K562 (cell line): Measurements from ENCODE around the gene PTPN7. TPM values are rescaled to one million over a fixed set of nuclear protein-coding genes. Genes with fewer than 3 reads are reported as not detected.

Source experiments
- ATAC-seq: fragments of 200-7000 bp; cut with Tn5 transposase; 3 replicates; pipeline ENCODE4 v1.9.1; 2020; ENCODE audit warnings: moderate library complexity
- BruUV-seq: library from RNA; stranded (reverse); fragments of 400-500 nt; replicated peaks from 2 replicates; lab custom pipeline; 2021; lab: Mats Ljungman, UMichigan
- CTCF ChIA-PET: fragments of 300-600 bp; formaldehyde crosslinking; extraction: SDS; loops from one replicate; lab custom pipeline; 2021; ENCODE audit warnings: low intra/inter-chr PET ratio; lab: Yijun Ruan, JAX
- POLR2A ChIA-PET: fragments of 300-600, 350-650 bp; sonication (Branson Sonifier 250); formaldehyde crosslinking; extraction: SDS; loops from one replicate; lab custom pipeline; 2021; ENCODE audit warnings: antibody characterized with exemption, inconsistent platforms; lab: Yijun Ruan, JAX
- DNase-seq, 4 experiments: peaks; one replicate each; pipeline versions ENCODE4 v3.0.0 to v3.0.0-alpha.2; 2011 to 2018; ENCODE audit warnings: low spot score in 3 of 4, mixed read lengths in 3 of 4; ENCODE audit errors: extremely low read depth in 1 of 4
- FAIRE-seq: peaks from 2 replicates; lab custom pipeline; 2011; peaks lifted over from hg19 to GRCh38; lab: Jason Lieb, UNC
- H2AFZ ChIP-seq: 2 replicates; pipeline ENCODE4 v1.6.0; 2011; ENCODE audit warnings: low read depth, low read length, control low read depth, inconsistent platforms
- H3K27ac ChIP-seq: fragments of 200-600 bp; 3 replicates; pipeline ENCODE4 v1.8.0; 2011; ENCODE audit warnings: low read depth, mild to moderate bottlenecking, control low read depth, inconsistent platforms, low read length, moderate library complexity, mixed read lengths; ENCODE audit errors: extremely low read depth
- H3K27me3 ChIP-seq, 2 experiments: fragments of 300-600 bp in 1 of 2; 2 replicates in 1 of 2; 3 replicates in 1 of 2; pipeline versions ENCODE4 v1.6.0 to v1.8.0; 2011; ENCODE audit warnings: inconsistent platforms in 2 of 2, low read length in 2 of 2, mild to moderate bottlenecking in 1 of 2, mixed read lengths in 1 of 2, moderate library complexity in 1 of 2; ENCODE audit not compliant: control insufficient read depth in 2 of 2, insufficient read depth in 2 of 2
- H3K36me3 ChIP-seq: fragments of 300-600 bp; 3 replicates; pipeline ENCODE4 v1.8.0; 2011; ENCODE audit warnings: mild to moderate bottlenecking, low read length, inconsistent platforms; ENCODE audit not compliant: control insufficient read depth, insufficient read depth
- H3K4me1 ChIP-seq, 2 experiments: fragments of 200-600 bp in 1 of 2; replicated peaks in 1 of 2; 2 replicates in 1 of 2; 3 replicates in 1 of 2; pipeline versions ENCODE4 v1.5.1 to v1.8.0; 2011; ENCODE audit warnings: inconsistent platforms in 2 of 2, low read length in 2 of 2, mild to moderate bottlenecking in 1 of 2, mixed read lengths in 1 of 2, moderate library complexity in 1 of 2; ENCODE audit not compliant: control insufficient read depth in 2 of 2, insufficient read depth in 2 of 2
- H3K4me2 ChIP-seq: 2 replicates; pipeline ENCODE4 v1.6.1; 2011; ENCODE audit warnings: low read length, control low read depth, inconsistent platforms, mixed read lengths; ENCODE audit not compliant: insufficient read depth
- H3K4me3 ChIP-seq: fragments of 200-600 bp; sonication (generic), shearing (Covaris generic); 2 replicates; pipeline ENCODE4 v1.5.1; 2016; ENCODE audit warnings: control low read depth, inconsistent platforms
- H3K79me2 ChIP-seq: fragments of 200-600 bp; 3 replicates; pipeline ENCODE4 v1.8.0; 2011; ENCODE audit warnings: low read length, inconsistent platforms; ENCODE audit not compliant: control insufficient read depth, insufficient read depth
- H3K9ac ChIP-seq, 2 experiments: 2 replicates each; pipeline versions ENCODE4 v1.6.0 to v1.6.1; 2011; ENCODE audit warnings: low read depth in 2 of 2, low read length in 2 of 2, control low read depth in 1 of 2, inconsistent platforms in 1 of 2, mild to moderate bottlenecking in 1 of 2, mixed read lengths in 1 of 2; ENCODE audit not compliant: insufficient read depth in 1 of 2
- H3K9me1 ChIP-seq: one replicate; pipeline ENCODE4 v1.6.0; 2011; ENCODE audit warnings: inconsistent platforms, mild to moderate bottlenecking, low read length, moderate library complexity; ENCODE audit not compliant: control insufficient read depth, insufficient read depth
- H3K9me3 ChIP-seq: replicated peaks from 2 replicates; pipeline ENCODE4 v1.5.1; 2011; ENCODE audit warnings: low read depth, low read length, inconsistent platforms; ENCODE audit not compliant: control insufficient read depth, insufficient read depth
- H4K20me1 ChIP-seq: replicated peaks from 2 replicates; pipeline ENCODE4 v1.6.1; 2011; ENCODE audit warnings: low read length, inconsistent platforms, mixed read lengths; ENCODE audit not compliant: control insufficient read depth, insufficient read depth
- ESRRB ChIP-seq: fragments of 250-450 bp; sonication (Bioruptor Pico); IDR thresholded peaks from 2 replicates; pipeline ENCODE4 v1.5.0; 2020; ENCODE audit warnings: mild to moderate bottlenecking, moderate library complexity, borderline replicate concordance
- EZH2 ChIP-seq: IDR thresholded peaks from 2 replicates; pipeline ENCODE4 v1.6.1; 2012; ENCODE audit warnings: low read depth, mild to moderate bottlenecking, inconsistent platforms, low read length, borderline replicate concordance
- GTF2E2 ChIP-seq: fragments of 200-800 bp; sonication (Bioruptor generic); IDR thresholded peaks from 2 replicates; pipeline ENCODE4 v1.6.1; 2016; ENCODE audit warnings: missing genetic modification characterization, missing compliant biosample characterization
- HMG20A ChIP-seq: fragments of 450-650 bp; formaldehyde crosslinking; conservative IDR thresholded peaks from 2 replicates; pipeline ENCODE4 v1.4.0; 2020; ENCODE audit warnings: mild to moderate bottlenecking, mixed read lengths
- PHF8 ChIP-seq: fragments of 200-600 bp; sonication (generic); IDR thresholded peaks from 2 replicates; pipeline ENCODE4 v1.6.1; 2012; ENCODE audit warnings: mixed run types, mild to moderate bottlenecking, inconsistent platforms, low read length, moderate library complexity, borderline replicate concordance
- RAD21 ChIP-seq, 2 experiments: fragments of 250-450 bp in 1 of 2; fragments of 450-650 bp in 1 of 2; sonication (Bioruptor Pico) in 1 of 2; formaldehyde crosslinking in 1 of 2; IDR thresholded peaks in 1 of 2; conservative IDR thresholded peaks in 1 of 2; 2 replicates each; pipeline versions ENCODE4 v1.4.0 to v1.8.0; 2020 to 2022; ENCODE audit warnings: mild to moderate bottlenecking in 2 of 2, moderate library complexity in 1 of 2
- SMC3 ChIP-seq: conservative IDR thresholded peaks from 2 replicates; pipeline ENCODE4 v1.6.1; 2011; ENCODE audit warnings: low read depth, low read length, improper control_type of control experiment; ENCODE audit not compliant: insufficient read depth
- WGBS: fragments of 100-300 bp; shearing (Covaris generic); methylation state at CpG from one replicate; pipeline ENCODE4 v1.1.6; 2016; ENCODE audit warnings: low coverage, mixed read lengths; ENCODE audit not compliant: insufficient coverage; ENCODE audit errors: missing lambda C conversion rate; 5-methylcytosine and 5-hydroxymethylcytosine counted together
- in situ Hi-C: fragments of 300-500 bp; cut with MboI; formaldehyde crosslinking; loops from 4 replicates; pipeline ENCODE4 v1.15.0; 2018; ENCODE audit warnings: inconsistent platforms, mixed read lengths
- intact Hi-C: fragments of 100-400 bp; cut with micrococcal nuclease; formaldehyde crosslinking; loops from 2 replicates; pipeline ENCODE4 v1.14.2; 2022
- polyA plus RNA-seq, 8 experiments: library from polyadenylated mRNA; depleted of rRNA in 4 of 8; stranded (reverse) in 5 of 8; unstranded in 3 of 8; fragments of >200 nt; fragmentation: Nextera tagmentation in 2 of 8; fragmentation: Illumina TruSeq in 1 of 8; extraction: Ambion mirVana in 2 of 8; extraction: Trizol in 1 of 8; gene quantifications; 2 replicates each; pipeline versions ENCODE4 v1.2.1 to v1.2.3, GENCODE V29; 2011 to 2014; ENCODE audit warnings: inconsistent platforms in 1 of 8, missing spikeins in 1 of 8
- total RNA-seq, 7 experiments: library from RNA; depleted of rRNA in 6 of 7; stranded (reverse); fragments of >200 nt in 6 of 7; fragmentation: Illumina TruSeq in 2 of 7; extraction: Trizol in 2 of 7; gene quantifications; 2 replicates each; pipeline versions ENCODE4 v1.2.1 to v1.2.3, GENCODE V29; 2011 to 2021; ENCODE audit warnings: low replicate concordance in 1 of 7
- TF ChIP-seq, protein P1 (sequence below), 3 experiments: IDR thresholded peaks in 2 of 3; conservative IDR thresholded peaks in 1 of 3; 2 replicates each; pipeline ENCODE4 v1.5.1; 2011 to 2012; ENCODE audit warnings: low read length in 3 of 3, mild to moderate bottlenecking in 3 of 3, control low read depth in 2 of 3, improper control_type of control experiment in 1 of 3, inconsistent platforms in 1 of 3, low read depth in 1 of 3, mixed read lengths in 1 of 3, moderate library complexity in 1 of 3; ENCODE audit not compliant: insufficient read depth in 2 of 3
- TF ChIP-seq, protein P2 (sequence below), 2 experiments: fragments of 450-650 bp; formaldehyde crosslinking in 1 of 2; IDR thresholded peaks; 2 replicates each; pipeline versions ENCODE4 v1.4.0 to v1.6.1; 2014 to 2020; ENCODE audit warnings: mild to moderate bottlenecking in 2 of 2, borderline replicate concordance in 1 of 2, low read depth in 1 of 2

The PTPN7 gene
- total and polyA plus RNA-seq, 9 of the 15 experiments (the other 6 are each of a cell fraction or from before 2014, with no cell fraction given), result 18.7 to 144 (median 120) TPM

DNA sequence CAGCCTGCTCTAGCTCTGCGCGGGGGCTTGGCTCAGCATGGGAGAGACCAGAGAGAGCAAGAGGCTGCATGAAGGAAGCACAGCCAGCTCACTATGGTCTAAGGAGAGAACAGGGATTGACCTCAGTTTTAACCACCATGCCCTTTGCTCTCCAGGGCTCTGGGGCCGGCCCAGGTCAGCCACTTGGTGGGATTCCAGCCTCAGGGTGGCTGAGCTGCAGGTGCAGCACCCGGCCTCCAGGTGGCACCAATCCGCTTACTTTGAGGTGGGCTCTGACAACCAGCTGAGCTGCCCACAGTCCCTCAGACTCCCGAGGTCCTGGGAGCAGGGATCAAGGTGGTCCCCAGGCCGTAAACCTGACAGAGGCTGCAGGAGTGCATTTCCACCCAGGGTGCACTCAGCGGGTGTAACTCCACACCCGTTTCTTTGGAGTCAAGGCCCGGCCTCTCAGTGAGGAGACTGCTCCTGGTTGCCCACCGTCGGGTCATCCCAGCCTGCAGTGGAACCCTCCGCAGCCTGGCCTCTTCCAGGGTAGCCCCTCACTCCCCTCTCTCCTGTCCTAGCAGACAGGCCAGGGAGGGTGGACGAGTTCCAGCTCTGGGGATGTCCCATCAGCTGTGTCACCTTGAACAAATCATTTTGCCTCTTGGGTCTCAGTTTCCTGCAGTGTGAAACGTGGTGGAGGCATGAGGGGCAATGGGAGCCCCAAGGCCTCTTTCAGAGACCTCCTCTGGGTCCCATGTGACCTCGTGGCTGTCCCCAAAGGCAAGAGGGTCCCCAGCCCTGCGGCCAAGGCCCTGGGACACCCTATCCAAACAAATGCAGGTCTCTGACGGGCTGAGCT is 32.6 kb upstream of the PTPN7 start:
- DNase-seq (peak; percentile 76 to 86 (median 83)), FAIRE-seq (peak; percentile 94)
- CTCF ChIA-PET, result interaction anchor here (0.6 to 2.4 kb wide), 6 partner anchors 19 to 526 kb away, joined by 3 to 15 read pairs (median 6); partner anchors contain the start of gene SYT2
- TF ChIP-seq PHF8 (no peak), RAD21 (CRISPR knock-in tag; conservative IDR thresholded peaks at IDR 0.05 in 1 of 2, IDR thresholded peaks at IDR 0.05 in 1 of 2) (peak; percentile 62 to 86), HMG20A (CRISPR knock-in tag) (no peak), GTF2E2 (tag) (no peak), EZH2 (peak; percentile 75), ESRRB (no peak), SMC3 (peak; percentile 67)
- TF ChIP-seq, protein P1, sequence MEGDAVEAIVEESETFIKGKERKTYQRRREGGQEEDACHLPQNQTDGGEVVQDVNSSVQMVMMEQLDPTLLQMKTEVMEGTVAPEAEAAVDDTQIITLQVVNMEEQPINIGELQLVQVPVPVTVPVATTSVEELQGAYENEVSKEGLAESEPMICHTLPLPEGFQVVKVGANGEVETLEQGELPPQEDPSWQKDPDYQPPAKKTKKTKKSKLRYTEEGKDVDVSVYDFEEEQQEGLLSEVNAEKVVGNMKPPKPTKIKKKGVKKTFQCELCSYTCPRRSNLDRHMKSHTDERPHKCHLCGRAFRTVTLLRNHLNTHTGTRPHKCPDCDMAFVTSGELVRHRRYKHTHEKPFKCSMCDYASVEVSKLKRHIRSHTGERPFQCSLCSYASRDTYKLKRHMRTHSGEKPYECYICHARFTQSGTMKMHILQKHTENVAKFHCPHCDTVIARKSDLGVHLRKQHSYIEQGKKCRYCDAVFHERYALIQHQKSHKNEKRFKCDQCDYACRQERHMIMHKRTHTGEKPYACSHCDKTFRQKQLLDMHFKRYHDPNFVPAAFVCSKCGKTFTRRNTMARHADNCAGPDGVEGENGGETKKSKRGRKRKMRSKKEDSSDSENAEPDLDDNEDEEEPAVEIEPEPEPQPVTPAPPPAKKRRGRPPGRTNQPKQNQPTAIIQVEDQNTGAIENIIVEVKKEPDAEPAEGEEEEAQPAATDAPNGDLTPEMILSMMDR (IDR thresholded peaks at IDR 0.05 in 2 of 3, conservative IDR thresholded peaks at IDR 0.05 in 1 of 3; ENCODE audit: insufficient read depth in 2 of 3, low read depth in 1 of 3, low read length in 3 of 3), result peak; percentile 93 to 95 (median 95)
- TF ChIP-seq, protein P2, sequence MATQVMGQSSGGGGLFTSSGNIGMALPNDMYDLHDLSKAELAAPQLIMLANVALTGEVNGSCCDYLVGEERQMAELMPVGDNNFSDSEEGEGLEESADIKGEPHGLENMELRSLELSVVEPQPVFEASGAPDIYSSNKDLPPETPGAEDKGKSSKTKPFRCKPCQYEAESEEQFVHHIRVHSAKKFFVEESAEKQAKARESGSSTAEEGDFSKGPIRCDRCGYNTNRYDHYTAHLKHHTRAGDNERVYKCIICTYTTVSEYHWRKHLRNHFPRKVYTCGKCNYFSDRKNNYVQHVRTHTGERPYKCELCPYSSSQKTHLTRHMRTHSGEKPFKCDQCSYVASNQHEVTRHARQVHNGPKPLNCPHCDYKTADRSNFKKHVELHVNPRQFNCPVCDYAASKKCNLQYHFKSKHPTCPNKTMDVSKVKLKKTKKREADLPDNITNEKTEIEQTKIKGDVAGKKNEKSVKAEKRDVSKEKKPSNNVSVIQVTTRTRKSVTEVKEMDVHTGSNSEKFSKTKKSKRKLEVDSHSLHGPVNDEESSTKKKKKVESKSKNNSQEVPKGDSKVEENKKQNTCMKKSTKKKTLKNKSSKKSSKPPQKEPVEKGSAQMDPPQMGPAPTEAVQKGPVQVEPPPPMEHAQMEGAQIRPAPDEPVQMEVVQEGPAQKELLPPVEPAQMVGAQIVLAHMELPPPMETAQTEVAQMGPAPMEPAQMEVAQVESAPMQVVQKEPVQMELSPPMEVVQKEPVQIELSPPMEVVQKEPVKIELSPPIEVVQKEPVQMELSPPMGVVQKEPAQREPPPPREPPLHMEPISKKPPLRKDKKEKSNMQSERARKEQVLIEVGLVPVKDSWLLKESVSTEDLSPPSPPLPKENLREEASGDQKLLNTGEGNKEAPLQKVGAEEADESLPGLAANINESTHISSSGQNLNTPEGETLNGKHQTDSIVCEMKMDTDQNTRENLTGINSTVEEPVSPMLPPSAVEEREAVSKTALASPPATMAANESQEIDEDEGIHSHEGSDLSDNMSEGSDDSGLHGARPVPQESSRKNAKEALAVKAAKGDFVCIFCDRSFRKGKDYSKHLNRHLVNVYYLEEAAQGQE (IDR thresholded peaks at IDR 0.05; ENCODE audit: borderline replicate concordance), result peak; percentile 73
- TF ChIP-seq, protein P2 (CRISPR knock-in tag; IDR thresholded peaks at IDR 0.05; ENCODE audit: low read depth), result no peak

More for the DNA sequence above, 32.6 kb upstream of the PTPN7 start:
- Histone ChIP-seq H3K9ac (no peak overlapping the region), H3K4me1 (peaks cover 2 to 25% of the 10 kb centered on the region in 2 experiments; a peak in 4 of 5 replicates), H3K9me1 (peaks cover 3% of the 10 kb centered on the region), H3K27ac (no peak overlapping the region), H2AFZ (no peak overlapping the region), H3K4me3 (no peak overlapping the region), H3K9me3 (no peaks in the 10 kb centered on the region), H4K20me1 (peaks cover 7% of the 10 kb centered on the region; the same call in 1 of the 2 replicates), H3K27me3 (peaks cover 14 to 41% of the 10 kb centered on the region in 2 experiments; a peak in 4 of 5 replicates), H3K36me3 (no peaks in the 10 kb centered on the region), H3K4me2 (no peak overlapping the region), H3K79me2 (no peaks in the 10 kb centered on the region)
- POLR2A ChIA-PET, result interaction anchor here (0.8 to 1.6 kb wide), 3 partner anchors 10 to 32 kb away, joined by 3 to 6 read pairs (median 3); no protein-coding TSS in a partner anchor
- ATAC-seq, result peak; percentile 78
- intact Hi-C loops, result loop anchor here (1.0 kb wide), 1 partner anchor 122 kb away; no protein-coding TSS in a partner anchor
- in situ Hi-C loops, result no loop called here
- WGBS, result 17% methylated on average over 18 of the region's 18 CpGs
- no TSS peak for BruUV-seq
